ENCODE data around the gene FABP2.
"Not testable (repeated sequence)": the region's sequence is repeated elsewhere in the genome, so short reads cannot be mapped to it uniquely, and the experiment has no call there.

FABP2 gene

GRCh38 chr4:119321921-119322687 lies at the start of gene FABP2:
Gene FABP2 (minus strand): TSS chr4:119322138. CDS start chr4:119322102, 36 bp downstream.
- DNase-seq, result no peak
- no peak for ATAC-seq

GRCh38 chr4:119370951-119371683 lies 49.2 kb upstream of the FABP2 start:
- ATAC-seq, DNase-seq: not testable (repeated sequence)

DNA sequence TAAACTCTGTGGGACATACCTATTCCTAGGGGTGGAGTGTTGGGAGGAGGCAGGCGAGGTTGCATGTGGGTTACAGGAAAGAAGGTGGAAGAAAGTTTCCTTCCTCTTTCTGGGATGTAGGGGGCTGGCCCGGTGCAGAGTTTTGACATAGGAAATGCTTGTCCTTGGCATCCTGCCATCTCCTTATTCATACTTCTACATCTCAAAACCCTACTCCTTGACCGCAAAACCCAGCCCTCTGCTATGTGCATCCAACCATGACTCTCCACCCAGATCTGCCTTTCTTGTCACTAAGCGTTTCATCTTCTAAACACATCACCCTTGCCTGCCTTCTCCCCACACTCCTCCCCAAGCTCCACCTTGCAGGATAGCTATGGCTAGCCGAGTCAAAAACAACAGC lies 48.5 kb upstream of the FABP2 start:
- ATAC-seq (peak; percentile 98), DNase-seq (peak; percentile 54)

GRCh38 chr4:119366802-119367201 lies 44.9 kb upstream of the FABP2 start:
- DNase-seq, ATAC-seq: not testable (repeated sequence)

GRCh38 chr4:119364203-119364602 lies 42.3 kb upstream of the FABP2 start:
- ATAC-seq, DNase-seq: not testable (repeated sequence)

- DNase-seq, ATAC-seq: not testable (repeated sequence)
These were observed 41.4 kb upstream of the FABP2 start for GRCh38 chr4:119363372-119363771.

DNA sequence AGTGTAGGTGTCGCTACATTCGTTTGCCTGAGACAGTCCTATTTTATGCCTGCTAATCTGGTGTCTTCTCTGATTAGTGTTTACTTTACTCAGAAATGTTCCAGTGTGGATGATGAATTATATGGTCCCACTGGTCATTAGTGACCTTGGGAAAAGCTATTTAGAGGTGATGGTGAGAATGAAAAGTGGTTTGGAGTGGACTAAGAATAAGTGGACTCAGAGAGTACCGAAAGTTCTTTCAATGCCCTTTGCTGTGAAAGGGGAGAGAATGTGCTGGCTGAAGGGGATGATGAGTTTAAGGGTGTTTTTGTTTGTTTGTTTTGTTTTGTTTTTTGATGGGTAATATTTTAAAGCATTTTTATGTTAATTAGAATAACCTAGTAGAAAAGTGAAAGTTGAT lies 40.5 kb upstream of the FABP2 start:
- DNase-seq, ATAC-seq: not testable (repeated sequence)

DNA sequence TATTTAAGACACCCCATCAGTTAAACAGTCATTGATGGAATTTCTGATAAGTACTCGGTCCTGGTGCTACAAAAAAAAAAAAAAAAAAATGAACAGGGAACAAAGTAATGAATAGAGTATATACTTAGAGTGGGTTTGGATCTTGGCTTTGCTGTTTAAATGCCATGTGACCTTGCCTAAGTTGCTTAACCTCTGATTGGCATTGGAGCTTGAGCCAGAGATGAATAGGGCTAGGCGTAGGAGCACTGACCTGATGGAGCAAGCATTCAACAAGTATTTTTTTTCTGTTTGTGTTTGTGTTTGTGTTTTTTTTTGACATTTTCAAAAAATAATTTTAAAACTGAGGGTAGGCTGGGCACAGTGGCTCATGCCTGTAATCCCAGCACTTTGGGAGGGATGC lies 37.9 kb upstream of the FABP2 start:
- not testable (repeated sequence) for DNase-seq, ATAC-seq

DNA sequence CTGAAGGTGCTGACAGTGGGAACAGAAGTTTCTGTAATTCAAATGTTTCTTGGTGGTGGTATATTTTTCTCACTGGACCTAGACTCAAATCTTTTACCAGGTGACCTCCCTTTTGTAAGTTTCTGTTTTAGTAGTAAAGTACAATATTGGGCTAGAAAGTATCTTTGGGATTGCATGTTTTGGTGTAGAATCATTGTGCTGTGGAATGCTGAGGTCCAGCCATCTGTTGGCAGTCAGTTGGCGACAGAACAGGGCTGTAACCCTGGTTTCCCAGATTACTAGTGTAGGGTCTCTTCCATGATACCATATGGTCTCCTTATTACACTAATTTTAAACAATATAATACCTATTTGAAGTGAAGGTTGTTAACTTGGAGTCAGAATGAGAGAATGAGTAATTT lies 34.9 kb upstream of the FABP2 start:
- ATAC-seq, DNase-seq: not testable (repeated sequence)

DNA sequence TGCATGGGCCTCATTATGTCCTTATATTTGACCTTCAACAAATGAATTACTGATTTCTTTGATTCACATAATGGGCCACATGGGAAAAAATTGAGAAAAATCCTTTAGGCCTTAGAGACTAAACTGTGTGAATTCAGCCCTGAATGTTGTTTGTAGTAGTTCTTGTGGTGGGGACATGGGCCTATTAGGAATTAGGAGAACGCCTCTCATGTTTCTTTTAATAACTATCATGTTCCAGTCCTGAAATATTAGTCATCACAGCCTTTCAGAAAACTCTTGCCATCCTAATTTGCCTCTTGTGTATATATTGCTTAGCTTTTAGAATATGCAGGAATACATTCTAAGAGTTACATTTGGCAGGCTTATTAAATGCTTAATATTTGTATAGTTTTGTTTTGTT lies 34.1 kb upstream of the FABP2 start:
- ATAC-seq, DNase-seq: not testable (repeated sequence)

DNA sequence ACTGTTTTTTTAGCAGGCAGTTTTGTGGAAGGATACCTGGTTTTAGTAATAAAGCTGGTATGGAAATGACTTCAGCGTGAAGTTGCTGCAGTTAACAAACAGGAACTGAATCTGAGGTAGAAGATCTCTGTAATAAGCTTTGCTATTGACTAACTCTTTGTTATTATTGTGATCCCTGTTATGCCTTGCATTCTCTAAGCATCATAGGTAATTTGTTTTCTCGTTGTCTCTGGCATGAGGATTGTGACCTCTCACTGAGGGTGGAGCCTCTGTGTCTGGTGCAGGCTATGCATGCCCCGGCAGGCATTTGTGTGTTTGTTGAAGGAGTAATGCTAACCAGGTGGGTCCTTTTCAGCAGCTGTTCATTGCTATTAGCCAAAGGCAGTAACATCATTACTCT lies 31.4 kb upstream of the FABP2 start:
- not testable (repeated sequence) for DNase-seq, ATAC-seq

DNA sequence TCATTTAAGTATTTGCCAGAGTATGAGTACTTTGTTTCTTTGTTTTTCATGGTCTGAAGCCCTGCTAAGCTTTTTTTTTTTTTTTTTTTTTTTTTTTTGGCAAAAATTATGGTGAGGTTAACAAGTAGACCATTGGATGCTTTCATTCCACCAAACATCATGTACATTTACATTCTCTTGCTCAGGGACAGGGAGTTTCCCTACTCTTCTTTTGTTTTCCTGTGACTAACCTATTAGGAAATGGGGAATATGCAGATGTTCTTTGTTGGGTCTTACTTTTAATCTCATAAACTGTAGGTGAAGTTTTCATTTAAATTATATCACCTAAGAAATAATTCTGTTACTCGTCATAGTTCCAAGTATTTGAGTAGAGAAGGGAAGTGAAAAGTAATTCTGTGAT lies 26.2 kb upstream of the FABP2 start:
- peak; percentile 68 for ATAC-seq

GRCh38 chr4:119343293-119343692 lies 21.4 kb upstream of the FABP2 start:
- not testable (repeated sequence) for DNase-seq, ATAC-seq

More for the DNA sequence above, 26.2 kb upstream of the FABP2 start:
- not testable (repeated sequence) for DNase-seq

DNA sequence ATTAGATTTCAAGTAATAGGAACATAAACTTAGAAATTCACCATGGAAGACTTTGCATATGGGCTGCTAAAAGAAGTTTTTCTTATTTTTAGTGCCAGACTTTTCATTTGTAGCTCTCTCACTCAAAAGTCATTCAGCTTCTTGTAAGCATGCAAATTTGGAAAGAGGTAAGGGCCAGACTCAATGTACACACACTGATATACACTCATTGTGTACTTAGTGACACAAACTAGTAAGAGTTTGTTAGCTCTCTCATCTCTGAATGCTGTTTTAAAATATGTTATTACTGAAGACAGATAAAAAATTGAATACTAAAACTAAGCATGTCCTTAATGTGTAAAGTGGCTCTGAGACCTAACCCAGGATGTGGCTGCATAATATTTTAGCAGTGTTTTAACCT lies 18.0 kb upstream of the FABP2 start:
- ATAC-seq, DNase-seq: not testable (repeated sequence)

DNA sequence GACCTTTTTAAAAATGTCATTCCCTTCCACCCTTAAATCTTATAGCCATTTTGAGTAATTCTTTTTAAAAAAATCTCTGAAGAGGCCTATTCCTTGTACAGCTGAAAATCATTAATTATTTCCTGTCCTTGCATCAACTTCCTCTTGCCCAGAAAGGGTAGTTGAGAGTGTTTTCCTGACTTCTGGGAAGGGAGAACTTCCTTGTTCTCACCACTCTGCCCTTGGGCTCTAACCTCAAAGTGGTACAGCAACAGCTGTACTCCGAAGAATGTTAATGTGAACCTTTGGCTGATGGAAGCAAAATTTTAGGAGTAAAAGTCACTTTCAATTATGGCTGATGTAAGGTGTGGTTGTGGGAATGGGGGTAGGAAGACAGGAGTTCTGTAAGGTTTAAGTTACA lies 15.1 kb upstream of the FABP2 start:
- no peak for ATAC-seq
- no peak for DNase-seq

DNA sequence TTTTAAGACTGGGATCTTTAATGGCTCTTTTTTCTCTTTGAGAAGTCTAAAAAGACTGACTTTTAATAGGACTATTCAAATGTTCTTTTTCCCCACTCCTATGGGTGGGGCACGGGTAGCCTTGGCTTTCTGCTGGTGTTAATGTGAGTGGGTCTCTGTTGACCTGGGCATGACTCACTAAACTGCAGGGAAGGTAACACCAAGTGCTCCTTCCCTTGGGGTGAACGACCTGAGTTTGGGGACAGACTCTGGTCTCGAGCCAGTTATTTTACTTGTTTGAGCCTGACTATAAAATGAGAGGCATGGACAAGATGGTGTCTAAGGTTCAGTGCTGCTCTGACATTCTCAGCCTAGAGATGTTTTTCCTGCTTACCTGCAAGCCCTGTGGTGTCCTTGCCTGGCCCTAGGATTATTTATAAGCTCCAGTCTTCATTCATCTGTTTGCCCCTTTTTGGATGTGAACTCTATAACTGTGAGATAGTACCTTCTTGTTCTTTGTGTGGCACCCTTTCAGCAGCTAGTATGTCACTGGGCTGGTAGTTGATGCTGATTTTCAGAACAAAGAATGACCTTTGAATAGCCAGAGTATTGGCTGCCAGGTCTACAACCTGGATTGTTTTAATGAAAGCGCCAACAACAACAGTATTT lies 14.5 kb upstream of the FABP2 start:
- not testable (repeated sequence) for DNase-seq, ATAC-seq

DNA sequence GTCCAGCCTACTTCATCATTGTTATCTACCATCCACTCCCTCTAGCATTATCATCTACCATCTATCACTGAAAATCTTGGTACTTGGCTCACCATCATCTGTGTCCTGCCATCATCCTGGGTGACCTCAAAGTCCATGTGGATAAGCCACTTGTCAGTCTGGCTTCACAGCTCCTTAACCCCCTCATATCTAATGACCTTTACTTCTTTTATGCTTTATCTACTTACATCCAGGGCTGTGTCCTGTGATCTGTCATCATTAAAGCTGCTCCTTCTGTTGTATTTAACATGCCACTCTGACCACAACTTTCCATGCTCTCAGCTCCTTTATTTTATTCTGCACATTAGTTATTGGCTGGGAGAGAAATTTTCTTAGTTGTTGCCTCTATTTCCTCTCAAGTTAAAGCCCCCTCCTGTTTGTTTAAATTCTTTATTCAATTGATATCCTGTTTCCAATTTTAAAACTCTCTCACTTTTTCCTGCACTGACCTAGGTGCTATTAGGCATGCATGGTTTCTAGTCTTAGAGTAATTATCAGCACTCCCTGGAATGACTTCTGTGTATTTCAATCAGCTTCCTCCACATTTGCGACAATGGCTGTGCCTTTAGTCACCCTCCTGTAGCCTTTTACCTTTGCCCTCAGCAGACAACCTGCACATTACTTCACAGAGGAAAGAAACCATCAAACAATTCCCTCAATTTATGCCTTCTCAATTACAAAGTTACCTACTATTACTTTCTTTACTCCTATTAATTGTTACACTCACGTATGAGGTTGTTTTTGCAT lies 8.1 kb upstream of the FABP2 start:
- ATAC-seq (no peak), DNase-seq (no peak)

DNA sequence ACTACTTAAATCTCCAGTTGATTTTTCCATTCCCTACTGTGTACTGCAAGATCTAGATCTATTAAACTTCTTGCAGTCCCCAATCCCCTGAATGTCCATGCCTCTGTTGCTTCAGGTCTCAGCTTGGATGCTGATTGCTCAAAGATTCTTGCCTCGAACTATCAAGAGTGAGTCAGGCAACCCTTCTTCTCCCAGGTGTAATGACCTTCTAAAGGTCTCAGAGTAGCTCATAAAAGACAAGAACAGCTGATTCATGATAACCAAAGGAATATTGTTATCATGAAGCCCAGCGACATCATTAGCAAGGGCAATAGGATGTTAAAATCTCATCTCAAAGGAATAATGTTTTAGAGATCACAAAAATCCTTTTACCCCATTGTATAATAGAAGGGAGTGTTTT lies 6.8 kb upstream of the FABP2 start:
- no peak for DNase-seq
- ATAC-seq, result no peak

DNA sequence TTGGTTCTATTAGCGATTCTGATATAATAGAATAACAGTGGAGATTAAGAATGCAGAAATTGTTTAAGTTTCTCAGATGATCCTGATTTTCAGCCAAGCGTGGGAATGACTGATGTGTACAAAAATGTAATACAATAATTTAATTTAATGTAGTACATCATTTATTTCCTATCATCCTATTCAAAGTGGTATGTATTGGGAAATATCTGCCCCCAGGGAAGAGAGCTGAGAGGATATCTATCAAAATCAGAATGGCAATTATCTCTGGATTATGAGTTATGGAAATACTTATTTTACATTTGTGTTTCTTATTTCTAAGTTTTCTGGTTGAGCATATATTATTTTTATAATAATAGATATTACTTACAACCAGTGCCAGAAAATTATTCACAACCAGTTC lies 3.9 kb downstream of the FABP2 start:
- no peak for ATAC-seq

GRCh38 chr4:119315036-119315435 lies 6.9 kb downstream of the FABP2 start:
- DNase-seq (no peak), ATAC-seq (no peak)

More for the DNA sequence above, 3.9 kb downstream of the FABP2 start:
- no peak for DNase-seq

DNA sequence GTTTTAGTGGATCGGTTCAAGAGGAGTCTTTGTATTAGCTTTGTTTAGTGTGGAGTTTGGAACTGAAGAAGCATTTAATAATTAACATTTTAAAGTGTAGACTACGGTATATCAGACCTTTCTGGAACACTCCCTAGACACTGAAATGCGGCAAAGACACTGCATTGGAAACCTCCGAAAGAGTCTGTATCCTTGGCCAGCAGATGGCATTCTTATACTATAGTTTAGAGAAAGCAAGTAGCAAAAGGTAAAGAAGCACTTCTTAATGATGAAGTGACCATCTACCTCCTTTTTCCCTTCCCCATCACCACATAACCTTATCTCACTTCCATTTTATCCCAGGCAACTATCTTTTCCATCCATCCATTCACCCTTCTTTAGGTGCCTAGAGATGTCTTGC lies 7.6 kb downstream of the FABP2 start:
- DNase-seq (no peak), ATAC-seq (no peak)

GRCh38 chr4:119313237-119313636 lies 8.7 kb downstream of the FABP2 start:
- no peak for ATAC-seq

More at GRCh38 chr4:119313237-119313636, 8.7 kb downstream of the FABP2 start:
- DNase-seq, result no peak
